Prostate gland (tissue), 2 donors: ENCODE results near the gene TRIM25.

ENCODE experiments used
- CTCF ChIP-seq, 4 experiments: fragments of 200-600 bp in 2 of 4; fragments of 450-650 bp in 2 of 4; sonication (generic) in 2 of 4; IDR thresholded peaks; 1 replicate in 3 of 4; 2 replicates in 1 of 4; pipeline ENCODE4 v1.5.1; 2016 to 2019; ENCODE audit warnings: antibody characterized with exemption in 4 of 4, mild to moderate bottlenecking in 2 of 4, moderate library complexity in 2 of 4
- POLR2AphosphoS5 ChIP-seq: sonication (generic); formaldehyde crosslinking; IDR thresholded peaks from one replicate; pipeline ENCODE4 v1.6.1; 2017; ENCODE audit warnings: antibody characterized with exemption

GRCh38 chr17:56880133-56880532 lies 33.7 kb downstream of the TRIM25 start:
- TF ChIP-seq CTCF (IDR thresholded peaks at IDR 0.05) (no peak), POLR2AphosphoS5 (no peak)
